ENCODE measurements around the gene TRMT2B.
A peak's percentile ranks its signal among the peaks of the same experiment; 100 is the strongest.
"Not testable (repeated sequence)": the region's sequence is repeated elsewhere in the genome, so short reads cannot be mapped to it uniquely, and the experiment has no call there.

TRMT2B gene

GRCh38 chrX:101051549-101052302 lies at the start of gene TRMT2B:
Gene TRMT2B, minus strand, starts transcription at chrX:101052111. Its CDS starts 9,822 bp downstream, at chrX:101042289.
- DNase-seq: peak; percentile 83

- DNase-seq: peak; percentile 92
Observed at GRCh38 chrX:101097546-101098453, 45.9 kb upstream of the TRMT2B start, which contains the start of gene CENPI. Gene CENPI, plus strand, starts transcription at chrX:101098204. Its CDS starts 2,867 bp downstream, at chrX:101101071.

DNA sequence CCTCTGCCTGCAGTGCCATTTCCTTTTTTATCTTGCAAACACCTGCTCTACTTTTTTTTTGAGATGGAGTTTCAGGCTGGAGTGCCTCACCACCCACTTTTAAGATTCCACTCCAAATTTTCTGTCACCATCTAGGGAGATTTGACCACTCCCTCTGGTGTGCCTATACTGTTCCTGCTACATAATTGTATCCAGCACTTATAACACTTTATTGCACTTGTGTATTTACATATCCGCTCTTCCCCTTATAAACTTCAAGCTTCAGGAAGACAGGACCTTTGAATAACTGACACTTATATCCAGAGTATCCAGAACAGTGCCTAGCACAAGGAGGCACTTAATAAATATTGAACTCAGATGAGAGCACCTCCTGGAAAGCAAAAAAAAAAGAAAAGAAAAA lies 39.9 kb upstream of the TRMT2B start:
- DNase-seq: no peak

- DNase-seq: no peak
Observed at GRCh38 chrX:101081231-101081630, 29.3 kb upstream of the TRMT2B start.

GRCh38 chrX:101080326-101081124 lies 28.6 kb upstream of the TRMT2B start:
- no peak for DNase-seq

DNA sequence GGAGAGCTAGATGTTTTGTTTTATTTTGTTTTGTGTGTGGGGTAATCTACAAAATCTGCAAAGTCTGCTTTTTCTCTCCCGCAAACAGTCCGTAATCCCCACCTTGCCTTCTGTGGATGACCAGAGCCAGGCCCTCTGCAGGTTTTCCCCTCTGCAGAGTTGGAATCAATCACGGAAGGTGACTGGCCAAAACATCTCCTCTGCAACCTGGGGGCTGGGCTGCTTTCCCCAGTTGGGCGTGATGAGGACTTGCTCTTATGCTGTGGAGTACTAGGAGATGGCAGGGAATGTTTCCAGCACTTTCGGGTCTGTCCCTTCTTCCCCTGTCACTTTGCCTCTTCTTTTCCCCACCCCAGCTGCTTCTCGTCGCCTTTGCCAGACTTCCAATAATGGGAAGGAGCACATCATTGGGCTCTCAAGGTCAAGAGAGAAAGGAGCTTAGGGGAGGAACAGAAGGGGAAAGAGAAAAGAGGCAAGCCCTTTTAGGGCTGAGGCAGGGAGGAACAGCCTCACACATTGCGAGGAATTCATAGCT lies 27.9 kb upstream of the TRMT2B start:
- DNase-seq: no peak

GRCh38 chrX:101078716-101079598 lies 27.0 kb upstream of the TRMT2B start, which contains the start of gene TMEM35A:
Gene TMEM35A, plus strand, starts transcription at chrX:101078879. Its CDS starts 124 bp downstream, at chrX:101079003.
- DNase-seq: no peak

DNA sequence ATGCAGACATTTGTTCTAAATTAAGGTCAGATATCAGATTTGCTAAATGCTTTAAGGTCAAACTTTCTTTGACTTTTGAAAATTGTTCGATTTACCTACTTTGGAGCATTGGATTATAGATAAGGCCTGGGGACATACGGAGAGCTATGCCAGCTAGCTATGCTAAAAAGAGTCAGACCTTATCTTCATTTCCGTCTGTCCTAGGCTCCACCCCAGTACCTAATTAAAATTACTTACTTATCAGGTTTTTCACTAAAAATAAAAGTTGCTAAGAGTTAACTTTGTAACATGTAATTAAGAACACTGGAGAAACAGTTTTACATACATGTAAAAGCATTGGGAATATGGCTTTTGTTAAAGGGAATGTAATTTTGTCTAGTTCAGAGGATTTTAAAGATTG lies 19.7 kb upstream of the TRMT2B start:
- no peak for DNase-seq

GRCh38 chrX:101062176-101062575 lies 10.3 kb upstream of the TRMT2B start:
- no peak for DNase-seq

DNA sequence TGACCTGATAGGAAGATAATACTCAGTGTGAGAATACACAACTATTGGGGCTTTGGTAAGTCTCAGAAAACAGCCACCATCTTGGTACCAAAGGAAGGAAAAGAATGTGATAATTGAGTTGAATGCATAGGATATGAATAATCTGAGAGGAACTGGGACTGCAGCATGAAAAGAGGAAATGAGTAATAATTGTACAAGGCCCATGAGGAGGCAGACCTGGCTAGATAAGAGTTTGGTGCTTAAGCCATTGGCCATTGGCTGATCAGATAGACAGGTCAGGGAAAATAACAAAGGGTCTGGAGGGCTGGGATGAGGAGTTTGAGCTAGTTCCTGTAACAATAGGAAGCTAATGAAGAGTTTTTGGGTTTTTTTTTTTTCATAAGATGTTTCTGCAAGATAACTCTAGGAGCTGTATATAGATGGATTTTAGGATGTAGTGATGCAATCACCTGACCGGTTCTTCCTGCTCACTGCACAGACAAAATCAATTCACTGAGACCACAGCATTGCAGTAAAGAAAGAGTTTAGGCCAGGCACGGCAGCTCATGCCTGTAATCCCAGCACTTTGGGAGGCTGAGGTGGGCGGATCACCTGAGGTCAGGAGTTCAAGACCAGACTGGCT lies 5.3 kb upstream of the TRMT2B start:
- no peak for DNase-seq

DNA sequence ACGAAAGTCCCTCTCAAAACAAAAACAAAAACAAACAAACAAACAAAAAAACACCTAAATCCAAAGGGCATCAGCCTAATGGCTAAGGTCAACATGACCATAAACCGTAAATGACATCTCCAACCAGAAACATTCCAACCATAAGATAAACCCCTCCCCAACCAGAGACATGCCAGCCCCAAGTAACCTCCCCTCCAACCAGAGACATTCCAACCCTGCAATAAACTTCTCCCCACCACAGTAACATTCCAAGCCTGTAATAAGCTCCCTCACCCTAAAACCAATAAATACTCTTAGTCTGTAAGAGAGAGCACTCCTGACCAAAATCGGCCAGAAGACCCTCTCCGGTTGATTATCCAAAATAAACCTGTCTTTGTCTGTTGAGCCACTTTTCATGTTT lies 4.6 kb upstream of the TRMT2B start:
- DNase-seq: not testable (repeated sequence)

DNA sequence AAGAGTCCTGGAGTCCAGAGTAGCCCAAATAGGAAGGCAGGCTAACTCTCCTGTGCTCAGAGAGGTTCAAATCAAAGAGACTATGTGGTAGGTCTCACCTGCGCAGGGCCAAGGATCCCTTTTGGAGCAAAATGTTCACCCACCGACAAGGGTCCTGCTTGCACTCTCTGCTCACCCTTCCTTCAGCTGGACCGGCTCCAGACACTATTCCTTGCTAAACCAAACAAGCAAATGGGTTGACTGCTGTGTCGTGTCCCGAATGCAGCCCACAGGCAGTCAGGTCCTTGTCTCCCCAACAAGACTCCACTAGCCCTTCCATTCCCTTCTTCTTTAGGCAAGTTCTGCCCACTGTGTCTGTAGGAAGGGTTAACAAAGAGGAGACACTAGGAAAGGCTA lies 760 bp downstream of the TRMT2B start:
- no peak for DNase-seq

GRCh38 chrX:101040197-101040596 lies 11.7 kb downstream of the TRMT2B start:
- no peak for DNase-seq

DNA sequence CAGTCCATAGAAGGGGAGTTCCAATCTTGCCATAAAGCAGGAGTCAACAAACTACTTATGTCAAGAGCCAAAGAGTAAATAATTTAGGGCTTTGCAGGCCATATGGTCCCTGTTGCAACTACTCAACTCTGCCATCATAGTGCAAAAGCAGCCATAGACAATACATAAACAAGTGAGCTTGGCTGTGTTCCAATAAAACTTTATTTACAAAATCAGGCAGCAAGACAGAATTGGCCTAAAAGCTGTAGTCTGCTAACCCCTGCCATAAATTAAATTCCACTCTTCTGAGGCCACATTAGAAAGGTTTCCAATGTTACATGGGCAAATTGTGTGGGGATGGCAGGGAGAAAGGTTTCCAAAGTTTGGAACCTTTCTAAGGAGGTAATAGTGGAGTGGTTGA lies 14.7 kb downstream of the TRMT2B start:
- no peak for DNase-seq

- no peak for DNase-seq
Observed at GRCh38 chrX:101029665-101030064, 22.2 kb downstream of the TRMT2B start.

DNA sequence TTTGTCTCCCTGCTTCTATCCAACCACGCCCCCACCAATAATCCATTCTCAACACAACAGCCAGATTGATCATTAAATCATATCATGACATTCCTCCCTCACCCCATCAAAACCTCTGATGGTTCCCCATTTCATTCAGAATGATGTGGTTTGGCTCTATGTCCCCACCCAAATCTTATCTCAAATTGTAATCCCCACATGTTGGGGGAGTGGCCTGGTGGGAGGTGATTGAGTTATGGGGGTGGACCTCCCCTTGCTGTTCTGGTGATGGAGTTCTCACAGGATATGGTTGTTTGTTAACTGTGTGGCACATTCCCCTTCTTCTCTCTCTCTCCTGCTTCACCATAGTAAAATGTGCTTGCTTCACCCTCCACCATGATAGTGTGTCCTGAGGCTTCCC lies 23.3 kb downstream of the TRMT2B start:
- no peak for DNase-seq

DNA sequence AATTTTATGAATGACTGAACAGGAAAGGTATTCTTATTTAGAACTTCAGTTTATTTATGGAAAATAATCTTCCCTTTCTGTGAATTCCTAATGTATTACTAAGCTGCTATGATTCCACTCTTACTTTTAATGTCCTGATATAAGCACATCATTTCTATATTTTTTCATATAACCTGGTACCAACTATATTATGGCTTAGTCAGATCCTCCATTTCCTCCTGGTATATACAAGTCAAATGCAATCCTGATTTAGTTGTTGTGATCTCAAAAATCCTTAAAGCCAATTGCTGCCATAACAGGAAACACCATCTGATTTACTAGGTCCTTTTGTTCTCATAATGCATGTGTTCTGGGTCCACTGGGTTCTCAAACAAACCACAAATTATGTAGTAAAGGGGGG lies 26.8 kb downstream of the TRMT2B start:
- DNase-seq: no peak

DNA sequence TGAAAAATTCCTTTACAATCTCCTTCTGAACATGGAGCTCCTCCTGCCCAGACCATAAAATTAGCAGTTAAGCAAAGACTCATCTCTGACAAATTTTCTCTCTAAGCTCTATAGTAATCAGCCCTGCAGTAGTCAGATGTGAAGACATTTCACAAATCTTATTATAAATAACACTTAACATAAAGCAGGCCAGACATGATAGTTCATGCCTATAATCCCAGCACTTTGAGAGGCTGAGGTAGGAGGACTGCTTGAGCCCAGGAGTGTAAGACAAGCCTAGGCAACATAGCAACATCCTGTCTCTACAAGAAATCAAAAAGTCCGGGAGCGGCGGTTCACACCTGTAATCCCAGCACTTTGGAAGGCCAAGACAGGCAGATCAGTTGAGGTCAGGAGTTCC lies 29.9 kb downstream of the TRMT2B start:
- no peak for DNase-seq

DNA sequence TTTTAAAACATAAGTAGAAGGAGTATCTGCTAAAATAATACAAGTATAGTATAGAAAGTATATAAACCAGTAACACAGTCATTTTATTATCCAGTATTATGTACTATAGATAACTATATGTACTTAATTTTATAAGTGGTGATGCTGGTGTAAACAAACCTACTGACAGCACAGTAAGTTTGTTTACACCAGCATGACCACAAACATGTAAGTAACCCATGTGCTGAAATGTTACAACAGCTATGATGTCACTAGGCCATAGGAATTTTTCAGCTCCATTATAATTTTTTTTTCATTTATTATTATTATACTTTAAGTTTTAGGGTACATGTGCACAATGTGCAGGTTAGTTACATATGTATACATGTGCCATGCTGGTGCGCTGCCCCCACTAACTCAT lies 39.9 kb downstream of the TRMT2B start:
- DNase-seq: not testable (repeated sequence)

DNA sequence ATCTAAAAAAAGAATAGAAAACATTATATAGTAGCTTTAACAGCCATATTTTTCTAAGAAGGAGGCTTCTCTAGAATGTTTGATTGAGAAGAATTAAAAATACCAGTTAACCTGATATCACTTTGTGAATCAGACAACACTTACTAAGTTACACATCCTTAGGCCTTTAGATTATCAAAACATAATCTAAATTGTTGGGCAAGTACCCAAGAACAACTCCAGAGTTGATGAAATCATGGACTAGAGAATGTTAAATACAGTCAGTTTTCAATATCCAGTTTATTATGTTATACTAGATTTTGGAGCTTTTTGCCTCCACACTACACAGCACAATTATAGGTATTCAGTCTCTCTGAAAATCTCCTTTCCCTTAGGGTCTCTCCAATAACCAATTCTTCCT lies 42.8 kb downstream of the TRMT2B start:
- no peak for DNase-seq

DNA sequence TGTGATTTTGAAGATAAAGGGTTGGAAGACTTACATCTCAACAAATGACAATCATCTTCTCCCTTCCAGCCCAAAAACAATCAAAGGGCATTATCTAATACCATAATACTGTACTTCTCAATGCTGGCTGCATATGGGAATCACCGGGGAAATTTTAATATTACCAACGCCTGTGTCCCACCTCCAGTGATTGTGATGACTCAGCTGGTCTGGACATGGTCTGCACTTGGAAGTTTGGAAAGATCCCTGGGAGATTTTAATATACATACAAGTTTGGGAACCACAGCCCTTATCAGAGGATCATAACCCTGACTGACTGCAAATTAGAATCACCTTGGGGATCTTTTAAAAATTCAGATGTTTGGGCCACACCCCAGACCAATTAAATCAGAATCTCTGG lies 52.5 kb downstream of the TRMT2B start:
- DNase-seq: no peak

Data from activated naive CD4-positive, alpha-beta T cell treated with anti-CD3 and anti-CD28 coated beads, Interleukin-2, amount 50 U/mL, for 16 hours (primary cell).